DMS53 treated with DMSO at 0.1 percent for 48 hours (cell line): ENCODE measurements around the gene ZNF276.
"Not testable (repeated sequence)": the region's sequence is repeated elsewhere in the genome, so short reads cannot be mapped to it uniquely, and the experiment has no call there.

ENCODE experiments used
- DNase-seq: peaks from one replicate; lab custom pipeline; 2025; ENCODE audit not compliant: unreplicated experiment; lab: John Stamatoyannopoulos, UW

ZNF276 gene

GRCh38 chr16:89779909-89780305 is 58.6 kb downstream of the ZNF276 start:
- DNase-seq: no peak

- no peak for DNase-seq
These were observed 61.2 kb downstream of the ZNF276 start for GRCh38 chr16:89782489-89782888.

GRCh38 chr16:89783952-89784351 is 62.6 kb downstream of the ZNF276 start:
- not testable (repeated sequence) for DNase-seq

GRCh38 chr16:89784406-89784805 is 63.1 kb downstream of the ZNF276 start:
- no peak for DNase-seq

- no peak for DNase-seq
These were observed 64.3 kb downstream of the ZNF276 start for GRCh38 chr16:89785523-89786155.

- no peak for DNase-seq
These were observed 65.4 kb downstream of the ZNF276 start for GRCh38 chr16:89786474-89787364.

- DNase-seq: no peak
These were observed 66.0 kb downstream of the ZNF276 start for GRCh38 chr16:89787365-89787805.
